Measurements from ENCODE around the gene FOXP1.

The FOXP1 gene

DNA sequence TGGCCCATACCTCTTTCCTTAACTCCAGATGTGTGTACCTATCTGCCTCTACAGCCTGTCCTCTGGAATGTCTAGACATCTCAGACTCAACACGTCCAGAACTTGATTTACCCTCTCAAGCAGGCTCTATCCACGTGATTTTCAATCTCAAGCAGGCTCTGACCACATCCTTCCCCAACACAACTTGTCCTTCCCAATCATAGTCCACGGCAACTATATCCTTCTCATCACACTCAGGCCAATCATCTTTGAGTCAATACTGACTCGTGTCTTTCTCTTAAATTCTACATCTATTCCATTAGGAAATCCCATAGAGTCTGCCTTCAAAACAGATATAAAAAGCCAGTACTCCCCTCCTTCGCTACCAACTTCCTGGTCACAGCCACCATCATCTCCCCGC is 70.4 kb downstream of the FOXP1 start:
- Histone ChIP-seq H3K9me2 (replicated peaks; ENCODE audit: control insufficient read depth, low read length) (no peaks in the 10 kb centered on the region), H3K4me3 (ENCODE audit: low read length) (no peak overlapping the region), H3K27ac (ENCODE audit: low read depth, low read length) (no peak overlapping the region), H3K9me3 (ENCODE audit: control insufficient read depth, insufficient read depth, low read length) (no peaks in the 10 kb centered on the region), H3K4me1 (ENCODE audit: control insufficient read depth, low read length) (peaks cover 57% of the 10 kb centered on the region), H4K20me1 (ENCODE audit: control insufficient read depth, insufficient read depth, low read depth, low read length) (peaks cover 11% of the 10 kb centered on the region; the same call in 1 of the 2 replicates), H3K4me2 (ENCODE audit: low read length) (peak overlapping the region; percentile 42; the same call in 1 of the 2 replicates), H3K27me3 (ENCODE audit: control insufficient read depth, low read length) (no peaks in the 10 kb centered on the region), H3K79me2 (ENCODE audit: control insufficient read depth, low read length) (peaks cover 100% of the 10 kb centered on the region), H3K36me3 (ENCODE audit: control insufficient read depth, low read length) (peaks cover 25% of the 10 kb centered on the region), H3F3A (ENCODE audit: control insufficient read depth, insufficient read depth) (no peaks in the 10 kb centered on the region)
- TF ChIP-seq, protein P1, sequence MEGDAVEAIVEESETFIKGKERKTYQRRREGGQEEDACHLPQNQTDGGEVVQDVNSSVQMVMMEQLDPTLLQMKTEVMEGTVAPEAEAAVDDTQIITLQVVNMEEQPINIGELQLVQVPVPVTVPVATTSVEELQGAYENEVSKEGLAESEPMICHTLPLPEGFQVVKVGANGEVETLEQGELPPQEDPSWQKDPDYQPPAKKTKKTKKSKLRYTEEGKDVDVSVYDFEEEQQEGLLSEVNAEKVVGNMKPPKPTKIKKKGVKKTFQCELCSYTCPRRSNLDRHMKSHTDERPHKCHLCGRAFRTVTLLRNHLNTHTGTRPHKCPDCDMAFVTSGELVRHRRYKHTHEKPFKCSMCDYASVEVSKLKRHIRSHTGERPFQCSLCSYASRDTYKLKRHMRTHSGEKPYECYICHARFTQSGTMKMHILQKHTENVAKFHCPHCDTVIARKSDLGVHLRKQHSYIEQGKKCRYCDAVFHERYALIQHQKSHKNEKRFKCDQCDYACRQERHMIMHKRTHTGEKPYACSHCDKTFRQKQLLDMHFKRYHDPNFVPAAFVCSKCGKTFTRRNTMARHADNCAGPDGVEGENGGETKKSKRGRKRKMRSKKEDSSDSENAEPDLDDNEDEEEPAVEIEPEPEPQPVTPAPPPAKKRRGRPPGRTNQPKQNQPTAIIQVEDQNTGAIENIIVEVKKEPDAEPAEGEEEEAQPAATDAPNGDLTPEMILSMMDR (IDR thresholded peaks at IDR 0.05; ENCODE audit: low read depth, low read length, poor library complexity, severe bottlenecking) = no peak

DNA sequence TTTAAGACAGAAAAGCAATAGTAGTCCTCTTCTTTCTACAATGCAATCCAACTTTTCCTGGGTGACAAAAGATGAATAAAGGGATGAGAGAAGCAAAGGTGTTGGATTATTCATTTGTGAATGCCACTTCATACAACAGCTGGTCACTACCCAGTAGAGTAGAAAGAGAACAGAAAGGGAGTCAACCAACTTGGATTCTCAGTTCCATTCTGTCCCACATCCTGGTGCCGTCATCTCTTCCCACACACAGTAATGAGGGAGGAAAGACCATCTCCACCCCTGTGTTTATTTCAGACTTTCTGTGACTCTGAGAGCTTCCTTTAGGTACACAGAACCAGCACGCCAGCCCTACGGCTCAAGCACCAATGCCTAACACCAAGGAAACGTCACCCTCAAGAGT is 71.0 kb downstream of the FOXP1 start:
- Histone ChIP-seq H3K4me1 (ENCODE audit: control insufficient read depth, low read length) (peaks cover 52% of the 10 kb centered on the region), H3F3A (ENCODE audit: control insufficient read depth, insufficient read depth) (no peaks in the 10 kb centered on the region), H3K27me3 (ENCODE audit: control insufficient read depth, low read length) (no peaks in the 10 kb centered on the region), H3K27ac (ENCODE audit: low read depth, low read length) (no peak overlapping the region), H3K4me3 (ENCODE audit: low read length) (no peak overlapping the region; the same call in 1 of the 2 replicates), H3K4me2 (ENCODE audit: low read length) (peak overlapping the region; percentile 42), H3K79me2 (ENCODE audit: control insufficient read depth, low read length) (peaks cover 99% of the 10 kb centered on the region), H3K9me2 (replicated peaks; ENCODE audit: control insufficient read depth, low read length) (no peaks in the 10 kb centered on the region), H4K20me1 (ENCODE audit: control insufficient read depth, insufficient read depth, low read depth, low read length) (peaks cover 8% of the 10 kb centered on the region; the same call in 1 of the 2 replicates), H3K36me3 (ENCODE audit: control insufficient read depth, low read length) (peaks cover 20% of the 10 kb centered on the region), H3K9me3 (ENCODE audit: control insufficient read depth, insufficient read depth, low read length) (no peaks in the 10 kb centered on the region)
- TF ChIP-seq, protein P1 (IDR thresholded peaks at IDR 0.05; ENCODE audit: low read depth, low read length, poor library complexity, severe bottlenecking) = no peak
- TF ChIP-seq EZH2phosphoT487 (IDR thresholded peaks at IDR 0.05; ENCODE audit: borderline replicate concordance, low read length) = no peak

DNA sequence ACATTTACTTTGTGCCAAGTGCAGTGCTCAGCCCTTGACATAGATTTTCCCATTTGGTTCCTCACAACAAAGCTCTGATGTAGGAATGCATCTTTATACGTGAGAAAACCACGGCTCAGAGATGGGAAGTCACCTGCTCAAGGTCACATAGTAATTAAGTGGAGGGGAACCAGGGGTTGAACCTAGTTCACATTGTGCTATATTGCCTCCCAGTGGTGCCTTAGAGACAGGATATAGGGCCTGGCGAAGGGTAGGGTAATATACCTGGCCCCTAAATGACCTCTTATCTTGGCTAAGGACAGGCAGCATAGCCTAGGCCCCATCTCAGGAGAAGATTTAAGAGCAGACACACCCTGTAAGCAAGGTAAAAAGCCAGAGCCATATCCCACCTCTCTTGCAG is 71.5 kb downstream of the FOXP1 start:
- Histone ChIP-seq H3K36me3 (ENCODE audit: control insufficient read depth, low read length) (peaks cover 17% of the 10 kb centered on the region), H3K79me2 (ENCODE audit: control insufficient read depth, low read length) (peaks cover 98% of the 10 kb centered on the region), H3K27ac (ENCODE audit: low read depth, low read length) (no peak overlapping the region), H3K9me2 (replicated peaks; ENCODE audit: control insufficient read depth, low read length) (no peaks in the 10 kb centered on the region), H3K27me3 (ENCODE audit: control insufficient read depth, low read length) (no peaks in the 10 kb centered on the region), H3K9me3 (ENCODE audit: control insufficient read depth, insufficient read depth, low read length) (no peaks in the 10 kb centered on the region), H4K20me1 (ENCODE audit: control insufficient read depth, insufficient read depth, low read depth, low read length) (peaks cover 6% of the 10 kb centered on the region; the same call in 1 of the 2 replicates), H3K4me3 (ENCODE audit: low read length) (peak overlapping the region; percentile 28), H3K4me1 (ENCODE audit: control insufficient read depth, low read length) (peaks cover 47% of the 10 kb centered on the region), H3F3A (ENCODE audit: control insufficient read depth, insufficient read depth) (no peaks in the 10 kb centered on the region), H3K4me2 (ENCODE audit: low read length) (peak overlapping the region; percentile 42)
- no peak for TF ChIP-seq EZH2phosphoT487 (IDR thresholded peaks at IDR 0.05; ENCODE audit: borderline replicate concordance, low read length)
- TF ChIP-seq, protein P1 (IDR thresholded peaks at IDR 0.05; ENCODE audit: low read depth, low read length, poor library complexity, severe bottlenecking) = peak; percentile 73
